Measurements from ENCODE around the gene METRN. TPM values are rescaled to one million over a fixed set of nuclear protein-coding genes. Genes with fewer than 3 reads are reported as not detected.

METRN gene
- total and polyA plus RNA-seq, 2 of the 4 experiments (the other 2 are of a cell fraction): 6.1 to 48.2 TPM

DNA sequence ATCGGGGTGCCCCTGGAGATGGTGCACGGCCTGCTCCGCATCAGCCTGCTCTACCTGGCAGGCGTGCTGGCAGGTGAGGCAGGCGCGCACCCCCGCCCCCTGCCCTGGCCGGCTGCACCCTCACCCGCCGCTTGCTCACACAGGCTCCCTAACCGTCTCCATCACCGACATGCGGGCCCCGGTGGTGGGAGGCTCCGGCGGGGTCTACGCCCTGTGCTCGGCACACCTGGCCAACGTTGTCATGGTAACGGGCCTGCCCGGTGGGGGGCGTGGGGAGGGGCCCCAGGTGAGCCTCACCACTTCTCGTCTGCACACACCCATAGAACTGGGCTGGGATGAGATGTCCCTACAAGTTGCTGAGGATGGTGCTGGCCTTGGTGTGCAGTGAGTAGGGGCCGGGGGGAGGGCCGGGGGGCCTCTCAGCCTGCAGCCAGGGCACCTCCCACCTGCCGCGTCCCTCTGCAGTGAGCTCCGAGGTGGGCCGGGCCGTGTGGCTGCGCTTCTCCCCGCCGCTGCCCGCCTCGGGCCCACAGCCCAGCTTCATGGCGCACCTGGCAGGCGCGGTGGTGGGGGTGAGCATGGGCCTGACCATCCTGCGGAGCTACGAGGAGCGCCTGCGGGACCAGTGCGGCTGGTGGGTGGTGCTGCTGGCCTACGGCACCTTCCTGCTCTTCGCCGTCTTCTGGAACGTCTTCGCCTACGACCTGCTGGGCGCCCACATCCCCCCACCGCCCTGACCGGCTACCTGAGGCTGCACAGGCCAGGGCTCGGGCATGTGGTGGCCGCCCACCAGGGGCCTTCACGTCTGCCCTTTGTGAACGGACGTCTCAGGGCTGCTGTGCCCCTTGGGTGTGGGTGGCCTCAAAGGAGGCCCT is 37.4 kb upstream of the METRN start (continued):
- TF ChIP-seq BHLHE40 (IDR thresholded peaks at IDR 0.05; ENCODE audit: low read depth, low read length): no peak

DNA sequence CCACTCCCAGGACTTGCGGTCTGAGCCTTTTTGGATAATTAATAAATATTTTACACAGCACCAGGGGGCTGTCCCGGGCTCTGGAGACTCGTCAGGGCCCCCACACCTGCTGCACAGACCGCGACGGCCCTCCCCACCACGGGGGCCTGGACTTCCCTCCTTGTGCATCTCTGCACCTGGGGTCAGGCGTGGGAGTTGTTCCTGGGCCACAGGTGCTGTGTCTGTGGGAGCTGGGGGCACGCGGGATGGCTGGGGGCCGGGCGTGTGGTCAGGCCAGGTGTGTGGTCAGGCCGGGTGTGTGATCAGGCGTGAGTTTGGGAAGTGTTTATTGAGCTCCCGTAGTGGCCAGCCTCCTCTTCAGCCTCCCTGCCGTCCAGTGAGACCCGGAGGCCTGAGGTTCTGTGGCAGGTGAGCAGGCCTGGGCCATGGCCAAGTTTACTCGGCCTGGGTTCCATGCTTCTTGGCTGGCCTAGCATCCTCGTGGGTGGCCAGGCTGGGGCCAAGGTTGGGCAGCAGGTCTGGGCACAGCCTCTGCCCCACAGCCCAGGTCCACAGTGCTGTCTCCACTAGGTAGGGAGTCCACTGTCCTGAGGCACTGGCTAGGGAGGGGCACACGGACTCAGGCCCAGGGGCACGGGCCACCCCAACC is 36.6 kb upstream of the METRN start:
- Histone ChIP-seq H3K27me3 (ENCODE audit: control insufficient read depth, insufficient read depth, low read length) (no peaks in the 10 kb centered on the region), H4K5ac (ENCODE audit: low read depth, low read length) (no peak overlapping the region), H4K8ac (ENCODE audit: low read depth in 2 of 2, low read length in 2 of 2) (no peak overlapping the region), H3K4me2 (ENCODE audit: low read depth, low read length) (no peak overlapping the region), H3K79me1 (ENCODE audit: low read depth in 1 of 2, low read length in 2 of 2) (peaks cover 9 to 40% of the 10 kb centered on the region in 2 experiments; a peak in 3 of 4 replicates), H2AK5ac (ENCODE audit: low read depth, low read length) (peak overlapping the region; percentile 67; the same call in 1 of the 2 replicates), H3K18ac (ENCODE audit: low read depth, low read length) (no peak overlapping the region), H4K20me1 (ENCODE audit: insufficient read depth, low read length) (peaks cover 46% of the 10 kb centered on the region), H3K27ac (ENCODE audit: insufficient read depth, low read length) (no peak overlapping the region), H2AK9ac (replicated peaks; ENCODE audit: low read depth, low read length, poor library complexity) (peak overlapping the region; percentile 5), H4K91ac (ENCODE audit: insufficient read depth, low read depth, low read length) (no peak overlapping the region), H2BK120ac (ENCODE audit: low read depth, low read length) (no peak overlapping the region), H3K9ac (ENCODE audit: low read depth, low read length) (no peak overlapping the region), H2BK15ac (ENCODE audit: low read depth, low read length) (no peak overlapping the region), H3K9me3 (ENCODE audit: control insufficient read depth, insufficient read depth, low read length) (no peaks in the 10 kb centered on the region), H3K56ac (ENCODE audit: extremely low read depth, insufficient read depth, low read length) (no peak overlapping the region), H3K4me1 (ENCODE audit: control insufficient read depth, insufficient read depth, low read length) (peaks cover 21% of the 10 kb centered on the region), H3K4ac (ENCODE audit: low read depth, low read length) (no peak overlapping the region), H2BK20ac (ENCODE audit: low read depth, low read length) (no peak overlapping the region), H2BK5ac (ENCODE audit: low read depth, low read length, poor library complexity, severe bottlenecking) (no peak overlapping the region), H3K14ac (replicated peaks; ENCODE audit: low read depth, low read length) (no peak overlapping the region), H3K4me3 (ENCODE audit: insufficient read depth, low read depth, low read length) (no peak overlapping the region), H3K36me3 (ENCODE audit: control insufficient read depth, insufficient read depth, low read length) (peaks cover 28% of the 10 kb centered on the region), H2AFZ (replicated peaks; ENCODE audit: low read length, poor library complexity) (no peak overlapping the region), H3K9me1 (ENCODE audit: insufficient read depth, low read length) (peaks cover 15% of the 10 kb centered on the region), H3K23ac (ENCODE audit: low read depth, low read length) (no peak overlapping the region)
- ChIA-PET POLR2A (ENCODE audit: unreplicated experiment) (no interaction called here), CTCF (no interaction called here)
- BruUV-seq (replicated peaks): no TSS peak
- intact Hi-C loops (cut with micrococcal nuclease) (no loop called here), in situ Hi-C loops (cut with MboI; ENCODE audit: low sequenced_read_pairs) (no loop called here), dilution Hi-C loops (cut with HindIII; ENCODE audit: low sequenced_read_pairs, unreplicated experiment) (no loop called here)
- 83% methylated on average over 9 of the region's 21 CpGs; no CpG with 5 or more reads in 1 of the 2 experiments for WGBS, 2 experiments (ENCODE audit: extremely low coverage in 2 of 2, insufficient read length in 1 of 2)
- ATAC-seq (ENCODE audit: low read depth) (no peak), DNase-seq (no peak)
- no peak for TF ChIP-seq SMC3 (IDR thresholded peaks at IDR 0.05; ENCODE audit: low read depth, low read length)
- TF ChIP-seq MXI1 (IDR thresholded peaks at IDR 0.05; ENCODE audit: borderline replicate concordance, low read depth, low read length): no peak
- no peak for TF ChIP-seq POLR2A (IDR thresholded peaks at IDR 0.05; ENCODE audit: low read depth, low read length)
- no peak for TF ChIP-seq RAD21 (IDR thresholded peaks at IDR 0.05; ENCODE audit: low read length)
- TF ChIP-seq, protein P1, sequence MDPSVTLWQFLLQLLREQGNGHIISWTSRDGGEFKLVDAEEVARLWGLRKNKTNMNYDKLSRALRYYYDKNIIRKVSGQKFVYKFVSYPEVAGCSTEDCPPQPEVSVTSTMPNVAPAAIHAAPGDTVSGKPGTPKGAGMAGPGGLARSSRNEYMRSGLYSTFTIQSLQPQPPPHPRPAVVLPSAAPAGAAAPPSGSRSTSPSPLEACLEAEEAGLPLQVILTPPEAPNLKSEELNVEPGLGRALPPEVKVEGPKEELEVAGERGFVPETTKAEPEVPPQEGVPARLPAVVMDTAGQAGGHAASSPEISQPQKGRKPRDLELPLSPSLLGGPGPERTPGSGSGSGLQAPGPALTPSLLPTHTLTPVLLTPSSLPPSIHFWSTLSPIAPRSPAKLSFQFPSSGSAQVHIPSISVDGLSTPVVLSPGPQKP (IDR thresholded peaks at IDR 0.05; ENCODE audit: borderline replicate concordance, low read depth, low read length): no peak
- TF ChIP-seq MAZ (IDR thresholded peaks at IDR 0.05; ENCODE audit: borderline replicate concordance, low read depth, low read length): no peak
- no peak for TF ChIP-seq NFE2L2 (IDR thresholded peaks at IDR 0.05; ENCODE audit: low read depth, low read length)
- no peak for TF ChIP-seq BHLHE40 (IDR thresholded peaks at IDR 0.05; ENCODE audit: low read depth, low read length)
- no peak for TF ChIP-seq CEBPB (IDR thresholded peaks at IDR 0.05; ENCODE audit: low read depth, low read length)
- TF ChIP-seq, protein P2, sequence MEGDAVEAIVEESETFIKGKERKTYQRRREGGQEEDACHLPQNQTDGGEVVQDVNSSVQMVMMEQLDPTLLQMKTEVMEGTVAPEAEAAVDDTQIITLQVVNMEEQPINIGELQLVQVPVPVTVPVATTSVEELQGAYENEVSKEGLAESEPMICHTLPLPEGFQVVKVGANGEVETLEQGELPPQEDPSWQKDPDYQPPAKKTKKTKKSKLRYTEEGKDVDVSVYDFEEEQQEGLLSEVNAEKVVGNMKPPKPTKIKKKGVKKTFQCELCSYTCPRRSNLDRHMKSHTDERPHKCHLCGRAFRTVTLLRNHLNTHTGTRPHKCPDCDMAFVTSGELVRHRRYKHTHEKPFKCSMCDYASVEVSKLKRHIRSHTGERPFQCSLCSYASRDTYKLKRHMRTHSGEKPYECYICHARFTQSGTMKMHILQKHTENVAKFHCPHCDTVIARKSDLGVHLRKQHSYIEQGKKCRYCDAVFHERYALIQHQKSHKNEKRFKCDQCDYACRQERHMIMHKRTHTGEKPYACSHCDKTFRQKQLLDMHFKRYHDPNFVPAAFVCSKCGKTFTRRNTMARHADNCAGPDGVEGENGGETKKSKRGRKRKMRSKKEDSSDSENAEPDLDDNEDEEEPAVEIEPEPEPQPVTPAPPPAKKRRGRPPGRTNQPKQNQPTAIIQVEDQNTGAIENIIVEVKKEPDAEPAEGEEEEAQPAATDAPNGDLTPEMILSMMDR (conservative IDR thresholded peaks at IDR 0.05; ENCODE audit: low read depth, low read length): no peak
- TF ChIP-seq CHD1 (IDR thresholded peaks at IDR 0.05; ENCODE audit: low read depth, low read length): no peak
- no peak for TF ChIP-seq RFX5 (IDR thresholded peaks at IDR 0.05; ENCODE audit: low read depth, low read length)
- no peak for TF ChIP-seq MAFK (IDR thresholded peaks at IDR 0.05; ENCODE audit: low read depth, low read length)
